ENCODE measurements around the gene SGO2.

- TF ChIP-seq CTCF (IDR thresholded peaks at IDR 0.05) (no peak), POLR2A (IDR thresholded peaks at IDR 0.05) (no peak), POLR2AphosphoS5 (IDR thresholded peaks at IDR 0.05) (no peak), EP300 (IDR thresholded peaks at IDR 0.05) (no peak)
Measured at GRCh38 chr2:200496696-200497095, 29.3 kb upstream of the SGO2 start.
